Right lobe of liver (tissue), 4 donors: ENCODE results near the gene RAB23.

Source experiments
- CTCF ChIP-seq, 4 donors: fragments of 200-600 bp in 3 of 4; fragments of 450-650 bp in 1 of 4; IDR thresholded peaks; one replicate each; pipeline versions ENCODE4 v1.5.1 to v1.8.0; 2016 to 2022; ENCODE audit warnings: antibody characterized with exemption in 4 of 4, mild to moderate bottlenecking in 2 of 4
- POLR2A ChIP-seq: fragments of 450-650 bp; IDR thresholded peaks from one replicate; pipeline ENCODE4 v1.6.1; 2017; ENCODE audit warnings: antibody characterized with exemption, mild to moderate bottlenecking
- donor health status: DM: no; HTN: no; CAD: no.
- donor health status: DM: no; HTN: no; CAD: no.
- donor health status: DM: no; HTN: yes; CAD: no.

- no peak for TF ChIP-seq CTCF (IDR thresholded peaks at IDR 0.05)
- TF ChIP-seq POLR2A: no peak
Measured at GRCh38 chr6:57254055-57254717, 32.1 kb upstream of the RAB23 start.
